ENCODE results near the gene LIN28B.

Gene LIN28B

DNA sequence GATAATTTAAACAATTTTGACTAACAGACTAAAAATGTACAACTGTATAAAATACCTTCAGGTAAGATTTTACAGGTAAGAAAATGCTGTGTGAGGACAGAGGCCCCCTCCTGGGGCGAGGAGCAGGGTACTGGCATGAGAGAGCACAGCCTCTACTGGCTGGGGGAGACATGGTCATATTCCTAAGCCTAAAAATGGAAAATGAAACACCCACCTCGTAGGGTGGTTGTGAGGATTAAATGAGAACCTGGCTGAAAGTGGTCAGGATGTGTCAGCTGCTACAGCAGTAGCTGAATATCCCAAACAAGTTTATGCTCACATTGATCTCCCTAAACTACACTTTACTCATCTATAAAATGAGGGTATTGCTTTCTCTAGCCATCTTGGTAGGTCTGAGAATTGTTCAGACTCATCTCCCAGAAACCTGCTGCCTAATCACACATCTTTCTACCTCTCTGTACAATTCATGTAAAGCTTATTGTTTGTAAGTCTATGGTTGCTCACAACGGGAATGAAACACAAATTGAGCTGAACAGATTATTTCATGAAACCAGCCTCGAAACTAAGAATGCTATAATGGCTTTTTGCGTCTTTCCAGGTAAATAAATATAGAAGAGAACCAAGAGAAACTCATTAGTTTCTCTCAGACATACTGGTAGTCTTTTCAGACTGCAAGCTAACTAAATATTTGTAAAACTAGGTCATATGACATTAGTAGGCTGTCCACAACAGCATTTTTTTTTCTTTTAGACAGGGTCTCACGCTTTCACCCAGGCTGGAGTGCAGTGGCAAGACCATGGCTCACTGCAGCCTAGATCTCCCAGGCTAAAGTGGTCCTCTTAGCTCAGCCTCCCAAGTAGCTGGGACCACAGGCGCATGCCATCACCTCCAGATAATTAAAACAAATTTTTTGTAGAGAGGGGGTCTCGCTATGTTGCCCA, 153.3 kb downstream of the LIN28B start:
- DNase-seq (ENCODE audit: low read depth, low spot score), result no peak

DNA sequence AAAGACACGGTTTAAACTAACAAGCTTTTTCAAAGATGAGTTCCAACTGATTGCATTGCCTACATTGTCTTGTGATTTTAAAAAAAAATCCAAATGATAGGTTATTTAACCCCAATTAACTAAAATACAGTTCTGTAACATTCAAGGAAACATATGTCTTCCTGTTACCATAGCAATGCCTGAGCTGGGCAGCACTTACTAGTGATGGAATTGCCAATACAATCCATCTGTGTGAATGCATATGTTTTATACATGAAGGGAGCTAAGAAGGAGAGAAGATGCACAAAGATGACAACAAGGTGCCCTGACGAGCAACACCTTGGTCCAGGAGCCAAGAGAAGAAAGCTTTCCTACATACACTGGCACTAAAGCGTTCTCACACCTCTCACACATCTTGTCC, 154.2 kb downstream of the LIN28B start:
- DNase-seq (ENCODE audit: low read depth, low spot score), result no peak

DNA sequence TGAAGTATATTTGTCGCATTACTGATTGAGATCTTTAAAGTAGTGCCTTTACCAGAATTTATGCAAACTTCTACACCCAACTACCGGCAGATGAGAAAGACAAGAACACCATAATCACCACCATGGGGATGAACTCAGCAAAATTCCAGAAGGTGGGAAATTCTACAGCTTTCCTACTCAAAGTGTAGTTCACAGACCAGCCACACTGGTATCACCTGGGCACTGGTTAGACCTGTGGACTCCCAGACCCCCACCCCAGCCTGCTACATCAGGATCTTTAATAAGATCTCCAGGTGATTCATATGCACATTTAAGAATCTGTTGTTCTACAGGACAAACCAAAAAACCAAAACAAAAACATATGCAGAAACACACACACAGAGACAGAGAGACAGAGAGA, 155.0 kb downstream of the LIN28B start:
- DNase-seq (ENCODE audit: low read depth, low spot score), result no peak

DNA sequence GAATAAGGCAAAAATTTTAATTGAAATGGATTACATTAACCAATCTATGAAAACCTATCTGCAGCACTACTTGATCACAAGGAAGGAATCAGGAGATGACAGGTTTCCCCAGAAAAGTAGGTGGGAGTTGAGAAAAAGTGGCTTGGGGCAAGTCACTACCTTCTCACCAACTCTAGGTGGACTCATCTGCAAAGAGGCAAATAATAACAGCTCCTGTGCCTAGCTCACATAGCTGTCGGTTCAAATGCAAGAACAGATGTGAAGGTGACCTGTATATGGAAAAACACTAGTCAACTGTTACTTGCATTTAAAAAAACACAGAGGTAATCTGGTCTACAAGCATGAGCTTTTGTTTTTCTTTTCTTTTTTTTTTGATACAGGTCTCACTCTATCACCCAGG, 155.7 kb downstream of the LIN28B start:
- DNase-seq (ENCODE audit: low read depth, low spot score), result no peak

DNA sequence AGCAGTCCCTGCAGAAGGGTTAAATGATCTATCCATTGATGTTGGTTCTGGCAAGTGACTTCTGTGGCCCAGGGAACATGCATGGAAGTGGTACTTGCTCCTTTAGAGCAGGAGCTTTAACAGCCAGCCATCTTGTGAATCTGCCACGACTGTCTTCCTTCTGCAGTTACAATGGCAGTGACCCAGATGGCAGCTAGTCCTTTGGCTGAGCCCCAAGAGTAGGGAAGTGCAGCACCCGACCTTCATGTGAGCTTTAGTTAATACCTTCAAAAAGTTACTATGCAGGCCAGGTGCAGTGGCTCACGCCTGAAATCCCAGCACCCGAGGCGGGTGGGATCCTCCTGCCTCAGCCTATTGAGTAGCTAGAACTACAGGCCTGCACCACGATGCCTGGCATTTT, 156.5 kb downstream of the LIN28B start:
- DNase-seq (ENCODE audit: low read depth, low spot score), result no peak

DNA sequence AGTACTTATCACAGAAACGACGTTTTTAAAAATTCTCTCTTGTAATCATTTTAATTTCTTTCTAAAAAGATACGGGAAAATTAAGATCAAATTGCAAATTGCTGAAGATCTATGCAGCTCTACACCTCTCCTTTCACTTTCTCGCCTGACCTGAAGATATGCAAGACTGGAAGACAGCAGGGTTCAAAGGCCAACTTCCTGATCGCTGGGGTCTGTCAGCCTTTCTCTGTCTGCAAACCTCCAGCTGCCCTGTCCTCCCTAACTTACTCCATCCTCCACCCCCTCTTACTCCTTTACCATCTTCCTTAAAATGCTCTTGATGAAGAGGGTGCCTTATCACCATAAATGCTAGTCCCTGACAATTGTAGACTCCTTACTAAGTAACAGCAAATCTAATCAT, 159.2 kb downstream of the LIN28B start:
- no peak for DNase-seq (ENCODE audit: low read depth, low spot score)

DNA sequence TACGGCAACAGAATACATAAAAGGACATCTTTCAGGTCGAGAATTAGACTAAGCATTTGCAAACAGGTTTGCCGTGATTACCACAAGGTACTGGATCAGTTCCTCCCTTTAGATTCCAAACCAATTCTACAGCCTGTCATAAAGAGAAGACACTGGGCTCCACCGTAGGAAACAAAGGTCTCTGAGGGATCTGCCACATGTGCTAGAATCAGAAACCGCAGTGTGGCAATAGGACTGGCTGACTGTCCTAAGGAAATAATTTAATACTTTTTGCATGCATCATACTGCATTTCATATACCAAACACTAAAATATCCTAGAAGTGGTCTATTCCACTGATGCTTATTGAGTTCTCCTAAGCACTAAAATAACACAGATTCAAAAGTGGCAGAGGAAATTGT, 163.7 kb downstream of the LIN28B start:
- no peak for DNase-seq (ENCODE audit: low read depth, low spot score)

DNA sequence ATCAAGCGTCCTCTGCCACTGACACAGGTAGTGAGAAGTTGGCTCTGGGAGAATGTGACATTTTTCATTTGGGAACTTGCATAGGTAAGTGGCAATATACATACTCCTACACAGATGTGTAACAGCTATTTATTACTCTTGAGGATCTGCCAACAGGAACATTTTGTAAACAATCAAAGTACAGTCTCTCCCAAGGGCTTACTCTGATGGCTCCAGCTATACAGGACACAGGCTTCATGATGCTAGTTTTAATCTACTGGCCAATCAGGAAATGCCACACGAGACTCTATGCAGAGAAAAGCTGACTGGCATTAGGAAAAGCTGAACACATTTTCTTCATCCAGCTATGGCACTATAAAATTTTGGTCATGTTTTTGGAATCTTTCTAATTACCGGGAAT, 165.1 kb downstream of the LIN28B start:
- DNase-seq (ENCODE audit: low read depth, low spot score), result no peak

DNA sequence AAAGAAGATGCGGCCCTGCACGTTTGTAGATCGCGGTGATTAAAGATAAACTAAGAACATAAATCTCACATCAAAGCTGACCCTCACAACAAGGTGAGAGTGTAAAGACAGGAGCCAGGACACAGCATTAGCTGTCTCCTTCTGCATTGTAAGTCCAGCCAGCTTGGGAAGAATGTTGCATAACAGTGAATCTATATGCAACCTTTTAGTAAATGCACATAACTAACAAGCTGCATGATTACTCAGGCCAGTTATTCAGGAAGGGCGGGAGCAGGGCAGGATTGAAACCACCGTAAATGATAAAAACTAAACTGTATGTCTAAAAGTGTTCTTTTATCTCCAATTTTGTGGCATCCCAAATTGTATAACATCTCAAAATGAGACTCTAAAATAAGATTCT, 165.8 kb downstream of the LIN28B start:
- DNase-seq (ENCODE audit: low read depth, low spot score), result no peak
